Measurements from ENCODE around the gene BRIP1. TPM values are rescaled to one million over a fixed set of nuclear protein-coding genes. Genes with fewer than 3 reads are reported as not detected.
"Not testable (repeated sequence)": the region's sequence is repeated elsewhere in the genome, so short reads cannot be mapped to it uniquely, and the experiment has no call there.

The BRIP1 gene
- total RNA-seq, 1 donor from 2014 or later = 18.9 TPM

GRCh38 chr17:61672140-61672539 is 191.2 kb downstream of the BRIP1 start:
- Mint-ChIP-seq H3K36me3 (no peaks in the 10 kb centered on the region), H3K27ac (no peak overlapping the region), H3K9me3 (no peaks in the 10 kb centered on the region), H3K4me3 (no peak overlapping the region), H3K4me1 (ENCODE audit: unreplicated experiment) (no peaks in the 10 kb centered on the region), H3K27me3 (no peaks in the 10 kb centered on the region)
- no peak for TF ChIP-seq CTCF (conservative IDR thresholded peaks at IDR 0.05)
- DNase-seq (ENCODE audit: extremely low spot score, unreplicated experiment) = no peak

- DNase-seq (ENCODE audit: extremely low spot score, unreplicated experiment) = no peak
- Mint-ChIP-seq H3K4me3 (no peak overlapping the region), H3K36me3 (no peaks in the 10 kb centered on the region), H3K27me3 (no peaks in the 10 kb centered on the region), H3K27ac (no peak overlapping the region), H3K4me1 (ENCODE audit: unreplicated experiment) (no peaks in the 10 kb centered on the region), H3K9me3 (no peaks in the 10 kb centered on the region)
- no peak for TF ChIP-seq CTCF (conservative IDR thresholded peaks at IDR 0.05)
These were observed 192.6 kb downstream of the BRIP1 start for GRCh38 chr17:61670691-61671090.

- H3K27ac Mint-ChIP-seq = no peak overlapping the region
- no peaks in the 10 kb centered on the region for H3K36me3 Mint-ChIP-seq
- no peaks in the 10 kb centered on the region for H3K27me3 Mint-ChIP-seq
- H3K4me1 Mint-ChIP-seq (ENCODE audit: unreplicated experiment) = no peaks in the 10 kb centered on the region
- no peaks in the 10 kb centered on the region for H3K9me3 Mint-ChIP-seq
- no peak for DNase-seq (ENCODE audit: extremely low spot score, unreplicated experiment)
- TF ChIP-seq CTCF (conservative IDR thresholded peaks at IDR 0.05) = no peak
- H3K4me3 Mint-ChIP-seq = no peak overlapping the region
These were observed 193.8 kb downstream of the BRIP1 start for GRCh38 chr17:61669522-61669921.

- DNase-seq (ENCODE audit: extremely low spot score, unreplicated experiment) = no peak
- H3K4me1 Mint-ChIP-seq (ENCODE audit: unreplicated experiment) = no peaks in the 10 kb centered on the region
- no peaks in the 10 kb centered on the region for H3K27me3 Mint-ChIP-seq
- H3K36me3 Mint-ChIP-seq = no peaks in the 10 kb centered on the region
- TF ChIP-seq CTCF (conservative IDR thresholded peaks at IDR 0.05) = no peak
- H3K9me3 Mint-ChIP-seq = no peaks in the 10 kb centered on the region
- no peak overlapping the region for H3K4me3 Mint-ChIP-seq
- H3K27ac Mint-ChIP-seq = no peak overlapping the region
These were observed 194.8 kb downstream of the BRIP1 start for GRCh38 chr17:61668486-61668885.

- H3K9me3 Mint-ChIP-seq; H3K27ac Mint-ChIP-seq; H3K27me3 Mint-ChIP-seq; H3K4me1 Mint-ChIP-seq (ENCODE audit: unreplicated experiment); H3K36me3 Mint-ChIP-seq; DNase-seq (ENCODE audit: extremely low spot score, unreplicated experiment); H3K4me3 Mint-ChIP-seq: not testable (repeated sequence)
These were observed 196.8 kb downstream of the BRIP1 start for GRCh38 chr17:61666406-61667088.

GRCh38 chr17:61663310-61663709 is 200.0 kb downstream of the BRIP1 start:
- Mint-ChIP-seq H3K4me3 (no peak overlapping the region), H3K27me3 (no peaks in the 10 kb centered on the region), H3K4me1 (ENCODE audit: unreplicated experiment) (peaks cover 5% of the 10 kb centered on the region), H3K9me3 (no peaks in the 10 kb centered on the region), H3K36me3 (no peaks in the 10 kb centered on the region), H3K27ac (no peak overlapping the region)
- no peak for DNase-seq (ENCODE audit: extremely low spot score, unreplicated experiment)
- no peak for TF ChIP-seq CTCF (conservative IDR thresholded peaks at IDR 0.05)
